Mononuclear cell (primary cell): ENCODE measurements around the gene TAPBP. TPM values are rescaled to one million over a fixed set of nuclear protein-coding genes. Genes with fewer than 3 reads are reported as not detected.
"Not testable (repeated sequence)": the region's sequence is repeated elsewhere in the genome, so short reads cannot be mapped to it uniquely, and the experiment has no call there.

Experiments used
- H3K27me3 ChIP-seq: 2 replicates; pipeline ENCODE4 v1.6.0; 2011; ENCODE audit warnings: low read length, control low read depth; ENCODE audit not compliant: insufficient read depth
- H3K4me1 ChIP-seq: 2 replicates; pipeline ENCODE4 v1.5.1; 2011; ENCODE audit warnings: mild to moderate bottlenecking, low read length, control low read depth; ENCODE audit not compliant: insufficient read depth
- H3K4me3 ChIP-seq: 2 replicates; pipeline ENCODE4 v1.5.1; 2011; ENCODE audit warnings: mild to moderate bottlenecking, low read length, moderate library complexity
- H3K9me3 ChIP-seq: 2 replicates; pipeline ENCODE4 v1.5.1; 2011; ENCODE audit warnings: low read depth, mild to moderate bottlenecking, control low read depth, low read length
- total RNA-seq: library from RNA; depleted of rRNA; stranded (reverse); fragments of >200 nt; gene quantifications from one replicate; pipeline ENCODE4 v1.2.3, GENCODE V29; 2012

Gene TAPBP
- total RNA-seq, 1 donor = 188 TPM

GRCh38 chr6:33262490-33262889 is 51.4 kb downstream of the TAPBP start:
- H3K4me1 ChIP-seq, H3K27me3 ChIP-seq, H3K4me3 ChIP-seq, H3K9me3 ChIP-seq: not testable (repeated sequence)

DNA sequence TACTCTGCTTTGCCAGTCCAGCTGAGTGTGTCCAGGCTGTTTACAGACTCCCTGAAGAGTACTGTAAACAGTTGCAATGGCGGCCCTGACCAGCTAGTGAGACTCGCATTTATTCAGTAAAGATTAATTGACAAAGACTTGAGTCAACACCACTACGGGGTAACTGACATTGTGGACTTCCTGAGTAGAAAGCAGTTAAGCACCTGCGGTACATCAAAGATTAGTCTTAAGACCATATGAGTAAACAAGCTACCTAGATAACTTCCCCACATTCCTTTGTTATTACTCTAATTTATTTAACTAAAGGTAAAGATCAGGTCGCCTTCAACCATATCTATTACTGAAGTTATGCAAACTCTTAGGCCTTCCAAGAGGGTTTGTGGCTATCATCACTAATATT is 54.8 kb downstream of the TAPBP start:
- Histone ChIP-seq H3K27me3 (no peaks in the 10 kb centered on the region), H3K4me1 (no peaks in the 10 kb centered on the region), H3K4me3 (no peak overlapping the region), H3K9me3 (no peaks in the 10 kb centered on the region)

GRCh38 chr6:33254591-33254990 is 59.3 kb downstream of the TAPBP start:
- no peak overlapping the region for H3K4me3 ChIP-seq
- peaks cover 14% of the 10 kb centered on the region for H3K4me1 ChIP-seq
- H3K9me3 ChIP-seq = no peaks in the 10 kb centered on the region
- no peaks in the 10 kb centered on the region for H3K27me3 ChIP-seq

DNA sequence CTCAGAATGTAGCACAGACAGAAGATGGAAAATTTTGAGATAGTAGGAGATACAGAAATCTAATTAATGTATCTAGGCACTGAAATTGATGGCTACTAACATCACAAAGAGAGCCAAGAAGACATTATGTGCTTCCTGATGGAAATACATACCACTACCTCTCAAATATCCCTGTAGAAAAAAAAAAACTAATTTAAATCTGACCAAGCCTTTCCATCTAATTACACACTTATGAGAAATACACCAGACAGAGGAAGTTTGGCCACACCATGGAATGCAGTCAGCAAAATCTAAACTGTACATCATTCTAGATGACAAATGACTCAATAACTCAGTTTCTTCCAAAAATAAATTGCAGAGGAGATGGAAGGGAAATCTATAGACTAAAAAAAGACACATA is 61.1 kb downstream of the TAPBP start:
- Histone ChIP-seq H3K4me1 (peaks cover 28% of the 10 kb centered on the region), H3K9me3 (no peaks in the 10 kb centered on the region), H3K4me3 (no peak overlapping the region), H3K27me3 (no peaks in the 10 kb centered on the region)

GRCh38 chr6:33251395-33252012 is 62.4 kb downstream of the TAPBP start:
- Histone ChIP-seq H3K4me1 (peaks cover 28% of the 10 kb centered on the region), H3K27me3 (no peaks in the 10 kb centered on the region), H3K4me3 (no peak overlapping the region), H3K9me3 (no peaks in the 10 kb centered on the region)

DNA sequence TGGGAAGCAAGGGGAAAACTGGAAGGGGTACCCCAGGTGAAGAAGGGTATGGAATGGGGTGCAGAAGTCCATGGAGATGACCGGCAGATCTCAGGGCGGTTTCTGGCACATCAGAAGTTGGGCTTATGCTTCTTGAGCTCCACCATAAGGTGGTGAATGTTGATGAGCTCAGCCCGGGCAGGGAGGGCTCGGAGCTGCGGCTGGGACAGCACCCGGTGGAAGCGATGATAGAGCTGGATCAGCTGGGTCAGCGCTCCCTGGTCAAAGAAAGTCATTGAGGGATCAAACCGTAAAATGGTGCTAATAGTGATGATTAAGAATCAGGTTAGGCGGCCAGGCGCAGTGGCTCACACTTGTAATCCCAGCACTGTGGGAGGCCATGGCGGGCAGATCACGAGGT is 63.1 kb downstream of the TAPBP start:
- H3K27me3 ChIP-seq = no peaks in the 10 kb centered on the region
- peaks cover 28% of the 10 kb centered on the region for H3K4me1 ChIP-seq
- no peak overlapping the region for H3K4me3 ChIP-seq
- H3K9me3 ChIP-seq = no peaks in the 10 kb centered on the region

DNA sequence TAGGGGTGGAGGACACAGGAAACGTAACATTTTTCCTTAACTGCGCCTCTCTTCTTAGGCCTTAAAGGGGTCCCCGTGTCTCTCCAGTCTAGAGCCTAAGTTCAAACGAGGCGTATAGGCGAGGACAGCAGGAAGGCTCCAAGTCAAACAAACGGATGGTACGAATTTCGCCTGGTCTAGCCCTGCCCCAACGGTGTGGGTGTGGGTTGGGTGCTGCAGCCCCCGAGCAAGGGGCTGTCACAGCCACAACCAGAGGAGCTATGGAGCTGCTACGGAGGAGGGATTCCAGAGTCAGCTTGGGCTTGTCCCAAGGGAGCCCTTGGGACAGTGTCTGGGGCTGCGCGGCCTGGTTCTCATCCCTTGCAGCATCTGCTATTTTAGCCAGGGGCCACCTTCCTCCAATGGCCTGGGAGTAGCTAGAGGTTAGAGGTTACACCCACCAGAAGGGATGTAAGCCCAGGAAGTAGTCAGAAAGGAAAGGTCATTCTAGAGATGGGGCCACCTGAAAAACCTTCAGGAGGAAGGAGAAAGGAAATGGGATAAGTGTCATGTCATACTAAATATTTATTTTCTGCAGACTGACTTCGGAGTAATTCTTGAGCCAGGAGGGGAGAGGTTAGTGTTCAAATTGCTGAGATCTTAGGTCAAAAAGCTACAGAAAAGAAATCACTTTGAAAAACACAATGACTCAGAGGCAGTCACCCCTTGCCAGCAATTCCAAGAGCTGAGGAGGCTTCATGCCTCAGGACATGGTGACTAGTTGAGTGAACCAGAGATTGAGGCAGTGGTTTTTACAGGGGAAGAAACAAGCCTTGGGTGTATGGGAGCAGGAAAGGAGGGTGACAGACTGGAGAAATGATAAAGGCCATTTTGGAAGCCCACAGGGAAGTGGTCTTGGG is 63.9 kb downstream of the TAPBP start:
- peaks cover 28% of the 10 kb centered on the region for H3K4me1 ChIP-seq

More for the DNA sequence above, 63.9 kb downstream of the TAPBP start:
- H3K27me3 ChIP-seq = no peaks in the 10 kb centered on the region
- H3K4me3 ChIP-seq = peak overlapping the region; percentile 44
- no peaks in the 10 kb centered on the region for H3K9me3 ChIP-seq

Other genes starting within 250 kb of the TAPBP start
- gene HLA-DPA1, start 240.4 kb downstream of the TAPBP start, total RNA-seq = 271 TPM
- 166 TPM for gene HLA-DPB1, start 238.1 kb downstream of the TAPBP start, total RNA-seq
- gene COL11A2, start 121.6 kb downstream of the TAPBP start, total RNA-seq = 0.63 TPM
- 11.3 TPM for gene RXRB, start 113.4 kb downstream of the TAPBP start, total RNA-seq
- 10.7 TPM for gene SLC39A7, start 113.2 kb downstream of the TAPBP start, total RNA-seq
- gene HSD17B8, start 109.4 kb downstream of the TAPBP start, total RNA-seq = 6.4 TPM
- 11.4 TPM for gene RING1, start 105.6 kb downstream of the TAPBP start, total RNA-seq
- 27.8 TPM for gene VPS52, start 42.2 kb downstream of the TAPBP start, total RNA-seq
- 4,638 TPM for gene RPS18, start 42.0 kb downstream of the TAPBP start, total RNA-seq
- gene B3GALT4, start 37.0 kb downstream of the TAPBP start, total RNA-seq = 11.1 TPM
- gene WDR46, start 24.8 kb downstream of the TAPBP start, total RNA-seq = 19.4 TPM
- 11.1 TPM for gene PFDN6, start 24.5 kb downstream of the TAPBP start, total RNA-seq
- 14.7 TPM for gene RGL2, start 15.1 kb downstream of the TAPBP start, total RNA-seq
- 12.6 TPM for gene ZBTB22, start 3.7 kb upstream of the TAPBP start, total RNA-seq
- 15.2 TPM for gene DAXX, start 8.9 kb upstream of the TAPBP start, total RNA-seq
- gene KIFC1, start 77.7 kb upstream of the TAPBP start, total RNA-seq = 0.94 TPM
- 78.5 TPM for gene PHF1, start 96.9 kb upstream of the TAPBP start, total RNA-seq
- 66.3 TPM for gene CUTA, start 104.0 kb upstream of the TAPBP start, total RNA-seq
- gene SYNGAP1, start 106.0 kb upstream of the TAPBP start, total RNA-seq = 10.5 TPM
- 3.5 TPM for gene ZBTB9, start 140.5 kb upstream of the TAPBP start, total RNA-seq